Measurements from ENCODE around the gene PKIG. TPM values are rescaled to one million over a fixed set of nuclear protein-coding genes. Genes with fewer than 3 reads are reported as not detected.

PKIG gene
- total RNA-seq (2014; rRNA removed; shearing (Covaris generic)) (37.2 and 46.9 TPM in 2 replicates), total RNA-seq (2022) (31.7 and 34.9 TPM in 2 replicates), Bru-seq, nascent RNA (percentile 58 among the genes with signal in this experiment), BruChase-seq, experiment 1, labeled RNA remaining after a 6-hour chase (percentile 51 among the genes with signal in this experiment), BruChase-seq, experiment 2, labeled RNA remaining after a 2-hour chase (percentile 49 among the genes with signal in this experiment)
- long read RNA-seq, transcript PKIG-207 (4 exons, 1,191 nt) = minor isoform, 9 of 61 reads
- long read RNA-seq, transcript PKIG-202 (4 exons, 1,180 nt) = major isoform, 39 of 61 reads
- long read RNA-seq, partial matches to known transcripts = 5 of 61 reads
- long read RNA-seq, other reads (novel, unspliced or antisense) = 4 of 61 reads

- H3K9me2 ChIP-seq (ENCODE audit: insufficient read depth, low read length) = no peaks in the 10 kb centered on the region
- H3K4me2 ChIP-seq (ENCODE audit: low read length) = peak within 1 kb of the TSS; percentile 89
- intact Hi-C loops (cut with micrococcal nuclease; ENCODE audit: unreplicated experiment) = loop anchor here (10.0 kb wide), 1 partner anchor 382 kb away; the partner anchor contains the start of genes STK4 and TOMM34
- no peaks in the 10 kb centered on the region for H4K20me1 ChIP-seq (ENCODE audit: insufficient read depth, low read length)
- TF ChIP-seq CTCF (conservative IDR thresholded peaks at IDR 0.05; ENCODE audit: low read length) = no peak
- TF ChIP-seq EZH2phosphoT487 (IDR thresholded peaks at IDR 0.05; ENCODE audit: borderline replicate concordance, low read depth, low read length) = no peak
- no peaks in the 10 kb centered on the region; the same call in 1 of the 2 replicates for H3K36me3 ChIP-seq (ENCODE audit: insufficient read depth, low read length)
- TSS peak; percentile 70 for BruUV-seq (replicated peaks)
- peak within 1 kb of the TSS; percentile 98 for H3K27ac ChIP-seq (ENCODE audit: low read depth, low read length, poor library complexity, severe bottlenecking)
- peaks cover 49% of the 10 kb centered on the region for H3K79me2 ChIP-seq (ENCODE audit: insufficient read depth, low read depth, low read length)
- peaks cover 80% of the 10 kb centered on the region for H3K4me1 ChIP-seq (ENCODE audit: insufficient read depth, low read length, poor library complexity, severe bottlenecking)
- H2AFZ ChIP-seq (ENCODE audit: low read length) = peak within 1 kb of the TSS; percentile 54; the same call in 1 of the 2 replicates
- peak; percentile 48 for DNase-seq (ENCODE audit: low spot score)
- H3K9me3 ChIP-seq (ENCODE audit: low read length) = no peaks in the 10 kb centered on the region
- H3K4me3 ChIP-seq (ENCODE audit: low read depth, low read length, poor library complexity, severe bottlenecking) = peak within 1 kb of the TSS; percentile 72
- ChIA-PET CTCF (ENCODE audit: unreplicated experiment) (interaction anchor here (0.6 to 1.2 kb wide), 2 partner anchors 10 to 28 kb away, joined by 4 read pairs; no protein-coding TSS in a partner anchor), POLR2A (interaction anchor here (0.8 to 2.1 kb wide), 11 partner anchors 9 to 861 kb away, joined by 3 to 12 read pairs (median 6); no protein-coding TSS in a partner anchor)
These were observed at the start of gene PKIG for GRCh38 chr20:44582311-44583025. Gene PKIG (plus strand): TSS chr20:44582579. CDS start chr20:44614557, 31,978 bp downstream.

- Histone ChIP-seq H3K9me2 (ENCODE audit: insufficient read depth, low read length) (no peaks in the 10 kb centered on the region), H3K79me2 (ENCODE audit: insufficient read depth, low read depth, low read length) (no peaks in the 10 kb centered on the region), H3K4me2 (ENCODE audit: low read length) (peak overlapping the region; percentile 79), H3K9me3 (ENCODE audit: low read length) (no peaks in the 10 kb centered on the region), H2AFZ (ENCODE audit: low read length) (no peak overlapping the region), H3K27ac (ENCODE audit: low read depth, low read length, poor library complexity, severe bottlenecking) (no peak overlapping the region), H3K4me3 (ENCODE audit: low read depth, low read length, poor library complexity, severe bottlenecking) (no peak overlapping the region), H4K20me1 (ENCODE audit: insufficient read depth, low read length) (no peaks in the 10 kb centered on the region), H3K4me1 (ENCODE audit: insufficient read depth, low read length, poor library complexity, severe bottlenecking) (peaks cover 21% of the 10 kb centered on the region), H3K36me3 (ENCODE audit: insufficient read depth, low read length) (no peaks in the 10 kb centered on the region)
- POLR2A ChIA-PET = no interaction called here
- no peak for DNase-seq (ENCODE audit: low spot score)
- TF ChIP-seq CTCF (conservative IDR thresholded peaks at IDR 0.05; ENCODE audit: low read length) (no peak), EZH2phosphoT487 (IDR thresholded peaks at IDR 0.05; ENCODE audit: borderline replicate concordance, low read depth, low read length) (no peak)
- BruUV-seq (replicated peaks) = no TSS peak
- CTCF ChIA-PET (ENCODE audit: unreplicated experiment) = no interaction called here
- intact Hi-C loops (cut with micrococcal nuclease; ENCODE audit: unreplicated experiment) = no loop called here
These were observed 49.4 kb upstream of the PKIG start for GRCh38 chr20:44532981-44533331.

Data from OCI-LY7 (cell line).